ENCODE data around the gene DCBLD2. TPM values are rescaled to one million over a fixed set of nuclear protein-coding genes. Genes with fewer than 3 reads are reported as not detected.

DCBLD2 gene
- total RNA-seq, 3 donors from 2014 or later (not counting 1 experiment from before 2014, with no cell fraction given) = 0.66 to 0.99 (median 0.90) TPM

DNA sequence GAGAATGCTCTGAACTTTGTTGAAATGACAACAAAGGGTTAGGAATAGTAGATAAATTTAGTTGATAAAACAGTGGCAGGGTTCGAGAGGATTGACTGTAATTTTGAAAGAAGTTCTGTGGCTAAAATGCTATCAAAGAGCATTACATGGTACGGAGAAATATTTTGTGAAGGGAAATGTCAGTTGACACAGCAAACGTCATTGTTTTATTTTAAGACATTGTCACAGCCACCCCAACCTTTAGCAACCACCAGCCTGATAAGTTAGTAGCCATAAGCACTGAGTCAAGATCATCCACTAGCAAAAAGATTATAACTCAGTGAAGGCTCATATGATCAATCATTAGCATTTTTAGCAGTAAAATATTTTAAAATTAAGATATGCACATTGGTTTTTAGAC is 147.0 kb downstream of the DCBLD2 start:
- DNase-seq = no peak
- no peaks in the 10 kb centered on the region for H3K4me1 Mint-ChIP-seq
- Histone ChIP-seq H3K27me3 (ENCODE audit: control insufficient read depth, insufficient read depth, low read length) (no peaks in the 10 kb centered on the region), H3K4me1 (ENCODE audit: control insufficient read depth, insufficient read depth, low read length) (no peaks in the 10 kb centered on the region), H3K27ac (ENCODE audit: low read length) (no peak overlapping the region), H3K36me3 (ENCODE audit: control insufficient read depth, insufficient read depth, low read length) (no peaks in the 10 kb centered on the region), H3K9me3 (ENCODE audit: control insufficient read depth, insufficient read depth, low read length) (no peaks in the 10 kb centered on the region), H3K4me3 (ENCODE audit: low read length) (no peak overlapping the region)
- H3K4me3 Mint-ChIP-seq = no peak overlapping the region
- no peak overlapping the region for H3K27ac Mint-ChIP-seq
- 45% methylated on average over 2 of the region's 3 CpGs for WGBS (ENCODE audit: insufficient coverage)
- H3K27me3 Mint-ChIP-seq (ENCODE audit: low read depth in 2 of 2) = no peaks in the 10 kb centered on the region
- no peaks in the 10 kb centered on the region for H3K9me3 Mint-ChIP-seq
- H3K36me3 Mint-ChIP-seq = no peaks in the 10 kb centered on the region
- ATAC-seq = no peak
- intact Hi-C loops (cut with micrococcal nuclease) = no loop called here
- no peak for TF ChIP-seq CTCF (IDR thresholded peaks at IDR 0.05)

DNA sequence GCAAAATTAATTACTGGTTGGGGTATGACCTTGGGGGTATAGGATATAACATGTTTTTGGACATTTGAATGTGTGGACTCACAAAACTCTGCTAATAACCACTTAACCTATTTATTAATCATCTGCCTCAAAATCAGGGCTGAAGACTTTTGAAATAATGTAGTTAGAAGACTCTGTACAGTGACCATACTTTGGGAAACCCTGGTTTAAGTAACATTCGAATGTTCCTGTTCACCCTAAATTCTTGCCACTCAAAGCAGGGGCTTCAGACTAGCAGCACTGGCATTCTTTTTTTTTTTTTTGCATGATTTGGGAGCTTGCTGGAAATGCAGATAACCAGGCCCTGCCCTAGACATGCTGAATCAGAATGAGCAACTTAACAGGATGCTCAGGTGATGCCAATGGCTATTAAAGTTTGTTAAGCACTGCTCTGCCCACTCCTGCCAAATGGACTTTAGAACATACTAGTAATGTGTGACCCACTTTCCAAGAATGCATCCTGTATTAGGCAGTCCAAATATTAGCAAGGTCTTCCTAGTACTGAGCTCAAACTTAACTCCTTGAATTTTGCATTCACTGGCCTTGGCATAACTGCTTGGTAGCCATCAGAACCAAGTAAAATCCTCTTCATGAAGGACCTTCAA is 151.1 kb downstream of the DCBLD2 start:
- H3K27ac ChIP-seq (ENCODE audit: low read length) = no peak overlapping the region
- H3K27ac Mint-ChIP-seq = no peak overlapping the region
- H3K4me1 Mint-ChIP-seq = no peaks in the 10 kb centered on the region
- H3K36me3 ChIP-seq (ENCODE audit: control insufficient read depth, insufficient read depth, low read length) = no peaks in the 10 kb centered on the region
- TF ChIP-seq CTCF (IDR thresholded peaks at IDR 0.05) = no peak
- no peaks in the 10 kb centered on the region for H3K27me3 Mint-ChIP-seq (ENCODE audit: low read depth in 2 of 2)
- no peaks in the 10 kb centered on the region for H3K9me3 ChIP-seq (ENCODE audit: control insufficient read depth, insufficient read depth, low read length)
- intact Hi-C loops (cut with micrococcal nuclease) = no loop called here
- 80% methylated on average over 1 of the region's 1 CpG for WGBS (ENCODE audit: insufficient coverage)
- H3K9me3 Mint-ChIP-seq = peaks cover 0 to 2% of the 10 kb centered on the region in 2 donors
- H3K4me3 ChIP-seq (ENCODE audit: low read length) = no peak overlapping the region
- H3K36me3 Mint-ChIP-seq = no peaks in the 10 kb centered on the region
- no peaks in the 10 kb centered on the region for H3K27me3 ChIP-seq (ENCODE audit: control insufficient read depth, insufficient read depth, low read length)
- ATAC-seq (no peak), DNase-seq (no peak)
- no peak overlapping the region for H3K4me3 Mint-ChIP-seq
- H3K4me1 ChIP-seq (ENCODE audit: control insufficient read depth, insufficient read depth, low read length) = no peaks in the 10 kb centered on the region

GRCh38 chr3:98746882-98747281 is 154.6 kb downstream of the DCBLD2 start:
- H3K9me3 Mint-ChIP-seq = peaks cover 0 to 2% of the 10 kb centered on the region in 2 donors
- intact Hi-C loops (cut with micrococcal nuclease) = no loop called here
- no CpG with 5 or more reads among the region's 4 CpGs for WGBS (ENCODE audit: insufficient coverage)

More at GRCh38 chr3:98746882-98747281, 154.6 kb downstream of the DCBLD2 start:
- no peaks in the 10 kb centered on the region for H3K36me3 ChIP-seq (ENCODE audit: control insufficient read depth, insufficient read depth, low read length)
- DNase-seq (no peak), ATAC-seq (no peak)
- no peak overlapping the region for H3K4me3 ChIP-seq (ENCODE audit: low read length)
- H3K36me3 Mint-ChIP-seq = no peaks in the 10 kb centered on the region
- H3K27ac ChIP-seq (ENCODE audit: low read length) = no peak overlapping the region
- H3K27me3 ChIP-seq (ENCODE audit: control insufficient read depth, insufficient read depth, low read length) = no peaks in the 10 kb centered on the region
- no peak overlapping the region for H3K4me3 Mint-ChIP-seq
- TF ChIP-seq CTCF (IDR thresholded peaks at IDR 0.05) = no peak
- H3K9me3 ChIP-seq (ENCODE audit: control insufficient read depth, insufficient read depth, low read length) = no peaks in the 10 kb centered on the region
- no peak overlapping the region for H3K27ac Mint-ChIP-seq
- H3K4me1 Mint-ChIP-seq = no peaks in the 10 kb centered on the region
- no peaks in the 10 kb centered on the region for H3K4me1 ChIP-seq (ENCODE audit: control insufficient read depth, insufficient read depth, low read length)
- H3K27me3 Mint-ChIP-seq (ENCODE audit: low read depth in 2 of 2) = peaks cover 0 to 4% of the 10 kb centered on the region in 2 donors

Measured in natural killer cell (primary cell).